HuH-7 (cell line): ENCODE measurements around the gene PSMF1.
"Not testable (repeated sequence)": the region's sequence is repeated elsewhere in the genome, so short reads cannot be mapped to it uniquely, and the experiment has no call there.

Experiments
- DNase-seq: peaks from one replicate; pipeline ENCODE4 v3.0.0; 2011; ENCODE audit warnings: low spot score

Gene PSMF1

DNA sequence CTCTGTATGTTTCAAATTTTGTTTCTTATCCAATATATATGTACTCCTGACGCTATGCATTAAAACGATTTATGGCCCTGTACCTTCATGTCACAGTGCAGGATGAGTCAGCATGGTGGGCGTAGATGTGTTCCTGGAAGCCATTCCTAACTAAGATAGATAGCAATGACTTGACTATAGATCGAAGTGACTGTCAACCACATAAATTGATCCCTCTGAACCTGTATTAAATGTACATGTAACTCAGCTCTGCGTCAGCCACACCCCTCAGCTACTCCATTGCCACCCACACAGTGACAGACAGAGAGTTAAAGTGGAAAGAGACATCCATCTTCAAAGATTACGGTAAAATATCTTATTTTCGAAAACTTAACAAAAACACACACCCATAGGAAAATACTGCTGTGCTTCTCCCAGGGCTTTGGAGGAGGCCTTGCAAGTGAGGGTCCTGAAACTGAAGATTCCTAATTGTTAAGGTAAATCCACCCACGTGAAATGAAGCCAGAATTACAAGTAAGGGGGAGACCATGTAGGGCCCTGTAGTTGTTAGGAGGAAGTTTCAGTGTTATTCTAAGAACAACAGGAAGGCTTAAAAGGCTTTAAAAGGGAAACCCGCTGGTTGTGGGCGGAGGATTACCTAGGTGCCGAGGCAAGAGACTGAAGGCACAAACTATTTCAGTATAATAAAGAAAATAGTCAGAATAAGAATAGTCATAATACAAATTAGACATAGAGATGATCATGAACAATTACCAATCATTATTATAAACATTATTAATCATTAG, 97.2 kb downstream of the PSMF1 start:
- DNase-seq, result no peak

DNA sequence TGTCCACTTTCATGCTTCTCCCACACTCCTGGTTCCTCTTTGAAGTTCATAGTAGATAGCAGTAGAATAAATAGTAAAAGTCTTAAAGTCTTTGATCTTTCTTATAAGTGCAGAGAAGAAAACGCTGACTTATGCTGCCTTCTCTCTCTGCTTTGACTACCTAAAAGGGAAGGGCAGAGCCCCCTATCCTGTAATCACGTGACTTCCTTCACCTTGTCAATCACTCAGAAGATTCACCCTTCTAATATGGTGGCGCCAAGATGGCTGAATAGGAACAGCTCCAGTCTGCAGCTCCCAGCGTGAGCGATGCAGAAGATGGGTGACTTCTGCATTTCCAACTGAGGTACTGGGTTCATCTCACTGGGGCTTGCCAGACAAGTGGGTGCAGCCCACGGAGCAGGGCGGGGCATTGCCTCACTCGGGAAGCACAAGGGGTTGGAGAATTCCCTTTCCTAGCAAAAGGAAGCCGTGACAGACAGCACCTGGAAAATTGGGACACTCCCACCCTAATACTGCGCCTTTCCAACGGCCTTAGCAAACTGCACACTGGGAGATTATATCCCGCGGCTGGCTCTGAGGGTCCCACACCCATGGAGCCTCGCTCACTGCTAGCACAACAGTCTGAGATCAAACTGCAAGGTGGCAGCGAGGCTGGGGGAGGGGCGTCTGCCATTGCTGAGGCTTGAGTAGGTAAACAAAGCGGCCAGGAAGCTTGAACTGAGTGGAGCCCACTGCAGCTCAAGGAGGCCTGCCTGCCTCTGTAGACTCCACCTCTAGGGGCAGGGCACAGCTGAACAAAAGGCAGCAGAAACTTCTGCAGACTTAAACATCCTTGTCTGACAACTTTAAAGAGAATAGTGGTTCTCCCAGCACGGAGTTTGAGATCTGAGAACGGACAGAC, 98.4 kb downstream of the PSMF1 start:
- not testable (repeated sequence) for DNase-seq
